GM21390 (cell line): Measurements from ENCODE around the gene C4B.
"Not testable (repeated sequence)": the region's sequence is repeated elsewhere in the genome, so short reads cannot be mapped to it uniquely, and the experiment has no call there.

ENCODE experiments used
- ATAC-seq: cut with Tn5 transposase; IDR thresholded peaks from one replicate; pipeline ENCODE4 v1.9.1; 2021; ENCODE audit not compliant: unreplicated experiment

The C4B gene

DNA sequence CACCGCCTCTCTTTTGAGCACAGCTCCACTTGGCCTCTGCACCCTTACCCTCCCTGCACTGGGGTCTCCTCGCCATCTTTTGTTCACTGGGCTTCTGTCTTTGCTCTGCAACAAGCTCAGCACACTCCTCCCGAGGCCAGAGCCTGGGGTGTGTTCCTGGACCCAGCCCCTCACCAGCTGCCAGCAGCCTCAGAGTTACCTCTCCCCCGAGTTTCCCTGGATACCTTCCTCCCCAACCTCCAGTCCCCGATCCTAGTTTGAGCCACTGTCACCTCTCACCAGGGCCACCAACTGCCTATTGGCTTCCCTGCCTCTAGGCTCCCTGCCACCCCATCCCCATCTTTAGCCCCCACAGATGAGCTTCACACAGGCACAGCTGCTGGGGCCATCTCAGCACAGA is 36.0 kb downstream of the C4B start:
- no peak for ATAC-seq

DNA sequence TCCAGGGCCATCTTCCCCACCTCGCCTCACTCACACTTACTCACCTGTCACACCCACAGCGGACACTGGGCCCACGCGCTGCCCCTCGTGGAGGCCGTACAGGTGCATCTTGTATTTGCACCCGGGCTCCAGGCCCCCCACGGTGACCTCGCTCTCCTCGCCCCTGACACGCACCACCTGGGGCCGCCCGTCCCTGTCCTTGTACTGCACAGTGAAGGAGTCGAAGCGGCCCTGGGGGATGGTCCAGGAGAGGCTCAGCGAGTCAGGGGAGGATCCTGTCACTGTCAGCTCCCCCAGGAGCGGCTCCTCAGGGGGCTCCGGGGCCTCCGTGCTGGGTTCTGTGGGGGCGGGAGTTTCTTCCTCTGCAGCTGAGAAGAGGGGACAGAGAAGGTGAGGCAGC is 38.0 kb downstream of the C4B start:
- not testable (repeated sequence) for ATAC-seq

DNA sequence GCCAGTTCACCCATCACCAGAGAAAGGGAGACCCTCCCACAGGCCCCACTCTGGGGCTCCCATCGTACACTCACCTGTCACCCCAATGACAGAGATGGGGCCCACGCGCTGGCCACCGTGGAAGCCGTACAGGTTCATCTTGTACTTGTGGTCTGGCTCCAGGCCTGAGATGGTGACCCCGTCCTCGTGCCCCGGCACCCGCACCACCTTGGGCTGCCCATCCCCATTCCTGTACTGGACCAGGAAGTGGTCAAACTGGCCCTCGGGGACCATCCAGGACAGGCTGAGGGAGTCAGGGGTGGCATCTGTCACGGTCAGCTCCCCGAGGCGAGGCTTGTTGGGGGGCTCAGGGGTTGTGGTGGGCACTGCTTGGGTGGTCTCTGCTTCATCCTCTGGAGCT is 38.7 kb downstream of the C4B start:
- not testable (repeated sequence) for ATAC-seq

GRCh38 chr6:32055756-32056155 is 41.2 kb downstream of the C4B start:
- ATAC-seq = not testable (repeated sequence)

GRCh38 chr6:32056254-32056653 is 41.7 kb downstream of the C4B start:
- ATAC-seq = no peak

- no peak for ATAC-seq
Measured at GRCh38 chr6:32057966-32058365, 43.4 kb downstream of the C4B start.

DNA sequence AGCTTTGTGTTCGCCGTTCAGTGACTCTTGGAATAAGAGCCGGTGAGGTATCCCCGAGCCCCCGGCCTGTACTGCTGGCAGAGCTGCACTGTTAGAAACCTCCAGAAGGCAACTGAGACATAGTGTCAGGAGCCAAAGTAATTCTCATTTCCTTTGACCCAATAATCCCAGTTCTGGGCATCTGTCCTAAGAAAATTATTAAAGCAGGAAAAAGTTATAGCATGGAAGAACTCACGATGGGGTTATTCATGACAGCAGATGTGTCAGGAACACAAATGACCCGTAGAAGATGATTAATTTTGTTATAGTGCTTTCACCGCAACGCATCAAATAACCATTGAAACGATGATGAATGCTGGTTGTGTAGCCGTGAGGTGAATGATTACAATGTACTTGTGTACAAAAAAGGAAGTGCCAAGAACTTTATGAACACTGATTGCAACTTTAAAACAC is 43.9 kb downstream of the C4B start:
- no peak for ATAC-seq

DNA sequence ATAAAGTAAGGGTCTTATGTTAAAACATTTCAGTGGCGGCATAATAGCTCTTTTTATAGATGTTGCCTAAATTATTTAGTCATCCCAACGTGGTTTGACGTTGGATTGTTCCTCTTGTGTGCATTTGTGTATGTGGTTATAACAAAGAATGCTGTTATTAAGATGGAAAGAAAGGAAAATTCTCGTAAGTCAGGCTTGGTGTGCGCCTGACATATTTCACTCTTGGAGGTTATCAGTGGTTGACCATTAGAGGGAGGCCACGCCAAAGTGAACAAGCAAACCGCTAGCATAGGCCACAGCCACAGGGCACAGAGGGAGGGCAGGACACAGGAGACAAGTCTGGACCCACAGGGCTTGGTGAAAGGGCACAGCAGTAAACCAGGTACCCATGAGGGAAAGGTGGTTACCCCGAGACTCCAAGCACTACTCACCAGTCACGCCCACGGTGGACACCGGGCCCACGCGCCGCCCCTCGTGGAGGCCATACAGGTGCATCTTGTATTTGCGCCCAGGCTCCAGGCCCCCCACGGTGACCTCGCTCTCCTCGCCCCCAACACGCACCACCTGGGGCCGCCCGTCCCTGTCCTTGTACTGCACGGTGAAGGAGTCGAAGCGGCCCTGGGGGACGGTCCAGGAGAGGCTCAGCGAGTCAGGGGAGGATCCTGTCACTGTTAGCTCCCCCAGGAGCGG is 46.5 kb downstream of the C4B start:
- no peak for ATAC-seq

DNA sequence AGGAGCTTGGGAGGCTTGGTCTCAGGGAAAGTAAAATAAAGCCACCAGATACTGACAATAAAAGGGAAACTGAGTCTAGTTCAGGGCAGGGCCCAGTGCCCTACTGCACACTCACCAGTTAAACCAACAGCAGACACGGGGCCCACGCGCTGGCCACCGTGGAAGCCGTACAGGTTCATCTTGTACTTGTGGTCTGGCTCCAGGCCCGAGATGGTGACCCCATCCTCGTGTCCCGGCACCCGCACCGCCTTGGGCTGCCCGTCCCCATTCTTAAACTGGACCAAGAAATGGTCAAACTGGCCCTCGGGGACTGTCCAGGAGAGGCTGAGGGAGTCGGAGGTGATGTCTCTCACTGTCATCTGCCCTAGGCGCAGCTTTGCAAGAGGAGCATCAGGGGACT is 50.1 kb downstream of the C4B start:
- ATAC-seq = no peak

- ATAC-seq = not testable (repeated sequence)
Measured at GRCh38 chr6:32067521-32067920, 52.9 kb downstream of the C4B start.

DNA sequence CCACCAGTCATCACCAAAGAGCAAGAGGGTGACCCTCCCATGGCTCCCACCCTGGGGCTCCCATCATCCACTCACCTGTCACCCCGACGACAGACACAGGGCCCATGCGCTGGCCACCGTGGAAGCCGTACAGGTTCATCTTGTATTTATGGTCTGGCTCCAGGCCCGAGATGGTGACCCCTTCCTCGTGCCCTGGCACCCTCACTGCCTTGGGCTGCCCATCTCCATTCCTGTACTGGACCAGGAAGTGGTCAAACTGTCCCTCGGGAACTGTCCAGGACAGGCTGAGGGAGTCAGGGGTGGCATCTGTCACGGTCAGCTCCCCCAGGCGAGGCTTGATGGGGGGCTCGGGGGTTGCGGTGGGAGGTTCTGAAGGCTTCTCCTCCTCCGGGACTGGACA is 53.7 kb downstream of the C4B start:
- not testable (repeated sequence) for ATAC-seq

- ATAC-seq = no peak
Measured at GRCh38 chr6:32068867-32069266, 54.3 kb downstream of the C4B start.

GRCh38 chr6:32069460-32069859 is 54.9 kb downstream of the C4B start:
- ATAC-seq = no peak

- ATAC-seq = no peak
Measured at GRCh38 chr6:32069878-32070515, 55.4 kb downstream of the C4B start.

DNA sequence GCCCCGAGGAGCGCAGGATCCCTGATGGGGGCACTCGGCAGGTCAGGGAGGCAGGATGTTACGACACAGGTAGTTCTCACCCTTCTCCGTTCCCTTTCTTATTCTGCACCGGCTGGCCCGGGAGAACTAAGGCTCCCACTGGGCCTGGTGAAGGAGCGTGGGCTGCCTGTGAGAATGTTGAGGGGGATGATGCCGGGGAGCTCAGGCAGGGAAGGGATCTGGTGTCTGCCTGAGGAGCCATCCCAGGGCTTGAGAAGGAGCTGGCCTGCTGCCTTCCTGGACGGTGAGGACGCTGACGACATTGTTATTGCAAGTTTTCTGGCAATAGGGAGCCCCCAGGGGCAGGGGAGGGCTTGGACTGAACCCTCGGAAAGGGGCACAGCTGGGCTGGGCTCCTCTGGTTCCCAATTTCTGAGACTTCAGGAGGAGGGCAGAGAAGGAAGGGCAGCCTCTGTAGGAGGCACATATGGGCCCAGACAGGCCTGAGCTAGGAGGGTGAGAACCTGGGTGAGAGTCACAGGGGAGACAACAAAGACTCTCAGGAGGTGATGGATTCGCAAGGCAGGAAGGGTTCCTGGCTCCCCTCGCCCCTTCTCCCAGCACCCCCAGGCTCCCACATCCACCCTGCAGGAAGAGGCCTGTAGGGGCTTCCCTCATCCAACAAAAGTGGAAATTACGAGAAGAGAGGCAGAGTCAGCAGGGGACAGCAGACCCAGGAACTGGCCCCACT is 56.4 kb downstream of the C4B start:
- no peak for ATAC-seq

- no peak for ATAC-seq
Measured at GRCh38 chr6:32073101-32073500, 58.5 kb downstream of the C4B start.

- no peak for ATAC-seq
Measured at GRCh38 chr6:32073613-32074012, 59.0 kb downstream of the C4B start.

DNA sequence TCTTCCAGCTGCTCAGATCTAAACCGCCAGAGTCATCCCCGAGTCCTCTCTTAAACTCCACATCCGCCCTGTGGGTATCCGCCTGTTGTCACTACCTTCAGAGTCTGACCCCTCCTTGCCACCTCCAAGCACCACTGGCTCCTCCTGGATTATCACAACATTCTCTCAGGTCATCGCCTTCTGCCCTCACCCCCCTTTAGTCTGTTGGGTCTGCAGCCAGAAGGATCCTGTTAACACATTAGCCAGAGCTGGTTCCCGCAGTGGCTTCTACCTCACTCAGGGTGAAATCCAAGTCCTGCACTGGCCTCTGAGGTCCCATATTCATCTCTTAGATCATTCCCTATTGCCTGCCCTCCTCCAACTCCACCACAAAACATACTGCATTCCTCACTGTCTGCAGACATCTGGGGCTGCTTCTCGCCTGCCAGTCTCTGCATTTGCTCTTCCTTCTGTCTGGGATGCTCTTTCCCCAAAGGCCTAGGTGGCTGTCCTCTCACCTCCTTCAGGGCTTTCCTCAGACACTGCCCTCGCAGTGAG is 60.5 kb downstream of the C4B start:
- ATAC-seq = no peak

- no peak for ATAC-seq
Measured at GRCh38 chr6:32075781-32076180, 61.2 kb downstream of the C4B start.

GRCh38 chr6:32076321-32076809 is 61.8 kb downstream of the C4B start:
- ATAC-seq = no peak

DNA sequence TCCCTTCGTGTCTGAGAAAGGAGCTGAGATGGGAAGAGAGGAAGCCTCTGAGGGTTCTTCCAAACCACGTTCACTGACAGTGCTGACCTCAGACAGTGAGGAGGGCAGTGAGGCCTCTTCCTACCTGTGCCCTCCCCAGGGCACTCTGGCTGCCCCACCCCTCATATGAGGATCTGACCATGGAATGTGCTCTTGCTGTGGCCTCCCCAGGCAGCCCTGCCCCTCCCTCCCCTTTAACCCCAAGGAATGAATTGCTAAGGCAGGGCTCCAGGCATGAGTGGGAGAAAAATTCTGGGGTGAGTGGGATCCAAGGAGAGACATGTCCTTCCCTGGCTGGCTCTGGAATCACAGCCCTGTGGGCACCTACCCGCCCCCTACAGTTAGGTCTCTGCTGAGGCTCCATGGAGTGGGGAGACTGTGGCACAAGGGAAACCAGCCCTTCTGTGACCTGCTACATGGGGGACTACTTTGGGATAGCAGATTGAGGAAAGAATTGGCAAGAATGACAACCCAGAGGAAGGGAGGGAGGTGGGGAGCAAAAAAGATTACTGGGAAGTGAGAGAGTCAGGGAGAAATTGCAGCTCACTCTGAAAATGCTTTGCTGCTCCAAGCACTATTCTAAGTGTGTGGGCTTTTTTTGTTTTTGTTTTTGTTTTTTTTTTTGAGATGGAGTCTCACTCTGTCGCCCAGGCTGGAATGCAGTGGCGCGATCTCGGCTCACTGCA is 65.1 kb downstream of the C4B start:
- no peak for ATAC-seq
